Astrocyte (in vitro differentiated cells and primary cell): ENCODE results near the gene ZNF165. TPM values are rescaled to one million over a fixed set of nuclear protein-coding genes. Genes with fewer than 3 reads are reported as not detected.

Experiments
- DNase-seq: peaks from one replicate; pipeline ENCODE4 v3.0.0-alpha.2; 2010; ENCODE audit warnings: low read depth
- FAIRE-seq: peaks from 2 replicates; lab custom pipeline; 2011; peaks lifted over from hg19 to GRCh38; lab: Jason Lieb, UNC
- H2AFZ ChIP-seq: 2 replicates; pipeline ENCODE4 v1.6.0; 2012; ENCODE audit warnings: low read depth, low read length, inconsistent platforms
- H3K27ac ChIP-seq: 2 replicates; pipeline ENCODE4 v1.5.1; 2011; ENCODE audit warnings: low read depth, low read length, inconsistent platforms
- H3K27me3 ChIP-seq: 2 replicates; pipeline ENCODE4 v1.6.0; 2011; ENCODE audit warnings: low read length, inconsistent platforms; ENCODE audit not compliant: insufficient read depth
- H3K36me3 ChIP-seq: 2 replicates; pipeline ENCODE4 v1.5.1; 2011; ENCODE audit warnings: low read length, inconsistent platforms; ENCODE audit not compliant: insufficient read depth
- H3K4me1 ChIP-seq: 2 replicates; pipeline ENCODE4 v1.5.1; 2011; ENCODE audit warnings: low read length, inconsistent platforms; ENCODE audit not compliant: insufficient read depth
- H3K4me2 ChIP-seq: 2 replicates; pipeline ENCODE4 v1.6.0; 2012; ENCODE audit warnings: low read length, inconsistent platforms
- H3K4me3 ChIP-seq: 2 replicates; pipeline ENCODE4 v1.5.1; 2011; ENCODE audit warnings: low read depth, mild to moderate bottlenecking, low read length, inconsistent platforms; ENCODE audit not compliant: insufficient read depth
- H3K79me2 ChIP-seq: 2 replicates; pipeline ENCODE4 v1.6.0; 2012; ENCODE audit warnings: mild to moderate bottlenecking, low read length, inconsistent platforms; ENCODE audit not compliant: insufficient read depth
- H3K9ac ChIP-seq: 2 replicates; pipeline ENCODE4 v1.6.0; 2012; ENCODE audit warnings: mild to moderate bottlenecking, low read length, inconsistent platforms
- H3K9me3 ChIP-seq: 2 replicates; pipeline ENCODE4 v1.5.1; 2012; ENCODE audit warnings: low read depth, mild to moderate bottlenecking, low read length, inconsistent platforms; ENCODE audit not compliant: insufficient read depth
- H4K20me1 ChIP-seq: 2 replicates; pipeline ENCODE4 v1.6.0; 2012; ENCODE audit warnings: low read length, inconsistent platforms; ENCODE audit not compliant: insufficient read depth
- H3K27ac Mint-ChIP-seq: one replicate; pipeline ENCODE4 v1.8.0; 2021; ENCODE audit warnings: mild to moderate bottlenecking, mixed read lengths; ENCODE audit not compliant: unreplicated experiment
- H3K27me3 Mint-ChIP-seq: one replicate; pipeline ENCODE4 v1.8.0; 2021; ENCODE audit warnings: low read depth, mixed read lengths; ENCODE audit not compliant: unreplicated experiment
- H3K36me3 Mint-ChIP-seq: one replicate; pipeline ENCODE4 v1.8.0; 2021; ENCODE audit warnings: low read depth, mixed read lengths; ENCODE audit not compliant: unreplicated experiment
- H3K4me1 Mint-ChIP-seq: one replicate; pipeline ENCODE4 v1.8.0; 2021; ENCODE audit warnings: low read depth, mixed read lengths; ENCODE audit not compliant: unreplicated experiment
- H3K4me3 Mint-ChIP-seq: one replicate; pipeline ENCODE4 v1.8.0; 2021; ENCODE audit warnings: mild to moderate bottlenecking, moderate library complexity, mixed read lengths; ENCODE audit not compliant: unreplicated experiment
- H3K9me3 Mint-ChIP-seq: one replicate; pipeline ENCODE4 v1.8.0; 2021; ENCODE audit warnings: mild to moderate bottlenecking, mixed read lengths; ENCODE audit not compliant: unreplicated experiment
- EZH2 ChIP-seq: IDR thresholded peaks from 2 replicates; pipeline ENCODE4 v1.6.1; 2012; ENCODE audit warnings: mild to moderate bottlenecking, low read length, inconsistent platforms; ENCODE audit not compliant: insufficient read depth
- total RNA-seq: library from RNA; stranded (reverse); gene quantifications from 2 replicates; pipeline ENCODE4 v1.2.1, GENCODE V29; 2021
- TF ChIP-seq, protein P1 (sequence below): IDR thresholded peaks from 2 replicates; pipeline ENCODE4 v1.5.1; 2011; ENCODE audit warnings: low read depth, mild to moderate bottlenecking, inconsistent platforms, low read length, moderate library complexity; ENCODE audit not compliant: insufficient read depth

ZNF165 gene
- total RNA-seq, 1 donor from 2014 or later: 0.75 TPM

DNA sequence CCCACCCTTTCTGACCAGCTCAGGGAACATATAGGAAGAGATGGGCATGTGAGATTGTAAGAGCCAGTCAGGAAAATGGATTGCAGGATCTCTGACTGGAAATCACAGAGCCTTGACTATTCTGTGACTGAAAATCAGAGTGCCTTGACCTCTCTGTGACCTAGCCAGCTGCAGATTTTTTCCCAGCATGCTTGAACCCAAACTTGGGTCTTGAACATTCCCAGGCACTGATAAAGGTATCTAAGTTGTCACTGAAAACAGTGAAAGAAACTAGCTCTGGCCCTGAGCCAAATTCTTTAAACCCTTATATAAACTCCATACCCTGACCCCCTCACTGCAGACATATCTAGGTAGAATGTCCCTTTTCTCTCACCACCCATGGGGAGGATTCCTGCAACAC lies 2.3 kb upstream of the ZNF165 start:
- H3K27ac Mint-ChIP-seq: no peak overlapping the region
- H3K9me3 Mint-ChIP-seq: no peaks in the 10 kb centered on the region
- peaks cover 3% of the 10 kb centered on the region for H3K4me1 Mint-ChIP-seq
- no peaks in the 10 kb centered on the region for H3K36me3 Mint-ChIP-seq
- peaks cover 7% of the 10 kb centered on the region for H3K4me1 ChIP-seq
- no peak overlapping the region for H3K27ac ChIP-seq
- H3K27me3 ChIP-seq: no peaks in the 10 kb centered on the region
- no peaks in the 10 kb centered on the region for H4K20me1 ChIP-seq
- no peak overlapping the region for H2AFZ ChIP-seq
- no peak overlapping the region for H3K4me3 ChIP-seq
- TF ChIP-seq, protein P1, sequence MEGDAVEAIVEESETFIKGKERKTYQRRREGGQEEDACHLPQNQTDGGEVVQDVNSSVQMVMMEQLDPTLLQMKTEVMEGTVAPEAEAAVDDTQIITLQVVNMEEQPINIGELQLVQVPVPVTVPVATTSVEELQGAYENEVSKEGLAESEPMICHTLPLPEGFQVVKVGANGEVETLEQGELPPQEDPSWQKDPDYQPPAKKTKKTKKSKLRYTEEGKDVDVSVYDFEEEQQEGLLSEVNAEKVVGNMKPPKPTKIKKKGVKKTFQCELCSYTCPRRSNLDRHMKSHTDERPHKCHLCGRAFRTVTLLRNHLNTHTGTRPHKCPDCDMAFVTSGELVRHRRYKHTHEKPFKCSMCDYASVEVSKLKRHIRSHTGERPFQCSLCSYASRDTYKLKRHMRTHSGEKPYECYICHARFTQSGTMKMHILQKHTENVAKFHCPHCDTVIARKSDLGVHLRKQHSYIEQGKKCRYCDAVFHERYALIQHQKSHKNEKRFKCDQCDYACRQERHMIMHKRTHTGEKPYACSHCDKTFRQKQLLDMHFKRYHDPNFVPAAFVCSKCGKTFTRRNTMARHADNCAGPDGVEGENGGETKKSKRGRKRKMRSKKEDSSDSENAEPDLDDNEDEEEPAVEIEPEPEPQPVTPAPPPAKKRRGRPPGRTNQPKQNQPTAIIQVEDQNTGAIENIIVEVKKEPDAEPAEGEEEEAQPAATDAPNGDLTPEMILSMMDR: no peak
- no peak for TF ChIP-seq EZH2
- H3K79me2 ChIP-seq: no peaks in the 10 kb centered on the region
- no peak for DNase-seq
- no peak overlapping the region for H3K4me3 Mint-ChIP-seq
- FAIRE-seq: no peak
- H3K9ac ChIP-seq: no peak overlapping the region
- peaks cover 2% of the 10 kb centered on the region for H3K27me3 Mint-ChIP-seq
- no peaks in the 10 kb centered on the region for H3K9me3 ChIP-seq
- no peaks in the 10 kb centered on the region for H3K36me3 ChIP-seq
- H3K4me2 ChIP-seq: no peak overlapping the region

DNA sequence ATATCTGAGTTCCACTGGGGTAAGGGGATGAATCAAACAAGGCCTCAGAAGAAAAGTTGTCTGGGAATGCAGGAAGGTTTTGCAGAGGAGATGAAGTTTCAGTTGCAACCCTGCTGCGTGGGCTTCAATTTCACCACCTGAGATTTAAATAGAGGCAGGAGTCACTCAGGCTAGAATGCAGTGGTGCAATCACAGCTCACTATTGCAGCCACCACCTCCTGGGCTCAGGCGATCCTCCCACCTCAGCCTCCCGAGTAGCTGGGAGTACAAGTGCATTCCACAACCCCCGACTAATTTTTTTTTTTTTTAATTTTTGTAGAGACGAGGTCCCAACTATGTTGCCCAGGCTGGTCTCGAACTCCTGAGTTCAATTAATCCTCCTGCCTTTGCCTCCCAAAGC lies 1.5 kb upstream of the ZNF165 start:
- FAIRE-seq (no peak), DNase-seq (no peak)
- Mint-ChIP-seq H3K9me3 (no peaks in the 10 kb centered on the region), H3K27ac (no peak overlapping the region), H3K27me3 (peaks cover 2% of the 10 kb centered on the region), H3K4me1 (peaks cover 3% of the 10 kb centered on the region), H3K36me3 (no peaks in the 10 kb centered on the region), H3K4me3 (no peak overlapping the region)
- no peak overlapping the region for H2AFZ ChIP-seq
- H4K20me1 ChIP-seq: no peaks in the 10 kb centered on the region
- no peaks in the 10 kb centered on the region for H3K79me2 ChIP-seq
- no peak overlapping the region for H3K4me2 ChIP-seq
- H3K4me1 ChIP-seq: peaks cover 7% of the 10 kb centered on the region
- no peak overlapping the region for H3K27ac ChIP-seq
- TF ChIP-seq EZH2: no peak
- TF ChIP-seq, protein P1: no peak
- H3K27me3 ChIP-seq: no peaks in the 10 kb centered on the region
- no peaks in the 10 kb centered on the region for H3K9me3 ChIP-seq
- H3K4me3 ChIP-seq: no peak overlapping the region
- H3K36me3 ChIP-seq: no peaks in the 10 kb centered on the region
- H3K9ac ChIP-seq: no peak overlapping the region

DNA sequence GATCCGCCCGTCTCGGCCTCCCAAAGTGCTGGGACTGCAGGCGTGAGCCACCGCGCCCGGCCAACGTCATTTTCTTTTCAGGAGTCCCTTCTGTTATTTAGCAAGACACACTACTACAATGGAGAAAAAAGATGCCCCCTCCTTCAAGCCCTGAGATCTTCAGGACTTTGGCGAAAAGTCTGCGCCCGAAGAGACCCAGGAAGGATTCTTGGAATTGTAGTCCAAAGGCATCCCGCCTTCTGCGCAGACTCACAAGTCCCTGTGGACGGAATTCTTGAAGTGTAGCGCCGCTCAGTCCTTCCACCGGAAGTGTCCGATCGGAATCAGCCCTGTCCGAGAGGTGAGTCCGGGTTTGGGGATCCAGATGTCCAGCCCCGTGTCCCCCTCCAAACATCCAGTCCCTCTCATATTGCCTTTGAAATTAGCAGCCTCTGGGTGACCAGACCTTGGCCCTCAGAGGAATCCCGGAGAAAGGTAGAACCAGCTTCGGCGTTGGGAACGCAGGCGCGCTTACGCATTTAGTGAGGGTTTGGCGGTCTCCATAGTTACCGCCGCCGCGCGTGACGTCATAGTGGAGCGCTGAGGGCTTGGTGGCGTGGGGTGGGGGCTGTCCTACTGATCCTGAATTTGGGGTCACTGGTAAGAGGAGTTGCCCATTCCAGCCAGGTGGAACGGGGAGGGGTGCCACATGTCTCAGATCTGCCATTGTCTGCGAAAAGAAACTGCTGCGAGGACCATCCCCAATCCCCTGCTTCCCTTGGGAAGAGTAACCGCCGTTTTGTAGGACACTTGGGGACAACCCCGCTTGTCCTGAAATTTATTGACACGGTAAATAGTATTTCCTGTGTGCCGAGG lies 490 bp downstream of the ZNF165 start:
- no peaks in the 10 kb centered on the region for H3K9me3 Mint-ChIP-seq

More for the DNA sequence above, 490 bp downstream of the ZNF165 start:
- Histone ChIP-seq H3K9me3 (no peaks in the 10 kb centered on the region), H3K9ac (peak overlapping the region; percentile 95), H3K4me2 (peak overlapping the region; percentile 91), H3K27ac (peak overlapping the region; percentile 98), H4K20me1 (no peaks in the 10 kb centered on the region), H3K36me3 (no peaks in the 10 kb centered on the region), H3K4me1 (peaks cover 7% of the 10 kb centered on the region), H3K27me3 (no peaks in the 10 kb centered on the region), H3K79me2 (no peaks in the 10 kb centered on the region), H3K4me3 (peak overlapping the region; percentile 90), H2AFZ (peak overlapping the region; percentile 100)
- Mint-ChIP-seq H3K4me1 (peaks cover 3% of the 10 kb centered on the region), H3K4me3 (peak overlapping the region; percentile 98), H3K27me3 (peaks cover 2% of the 10 kb centered on the region), H3K36me3 (peaks cover 3% of the 10 kb centered on the region), H3K27ac (peak overlapping the region; percentile 100)
- DNase-seq: peak; percentile 96
- no peak for FAIRE-seq
- no peak for TF ChIP-seq EZH2
- TF ChIP-seq, protein P1: no peak
